HepG2 (cell line): ENCODE measurements around the gene ARG1. TPM values are rescaled to one million over a fixed set of nuclear protein-coding genes. Genes with fewer than 3 reads are reported as not detected.

Experiments used
- EEA1 ChIP-seq: sonication (generic); formaldehyde crosslinking; IDR thresholded peaks from 2 replicates; pipeline ENCODE4 v1.5.1; 2020; ENCODE audit warnings: mild to moderate bottlenecking, missing genetic modification reagents, borderline replicate concordance
- ESRRA ChIP-seq: sonication (generic); formaldehyde crosslinking; IDR thresholded peaks from 2 replicates; pipeline ENCODE4 v1.5.1; 2020; ENCODE audit warnings: mild to moderate bottlenecking, low read depth, missing genetic modification reagents
- HIC2 ChIP-seq: sonication (generic); formaldehyde crosslinking; IDR thresholded peaks from 2 replicates; pipeline ENCODE4 v1.9.0; 2022; ENCODE audit warnings: low read depth, missing genetic modification reagents
- MAF1 ChIP-seq: sonication (generic); formaldehyde crosslinking; IDR thresholded peaks from 2 replicates; pipeline ENCODE4 v1.5.0; 2020; ENCODE audit warnings: missing genetic modification reagents, borderline replicate concordance
- MEIS2 ChIP-seq: sonication (generic); formaldehyde crosslinking; IDR thresholded peaks from 2 replicates; pipeline ENCODE4 v1.9.0; 2021; ENCODE audit warnings: mild to moderate bottlenecking, missing genetic modification reagents
- MNT ChIP-seq: fragments of 450-650 bp; IDR thresholded peaks from 2 replicates; pipeline ENCODE4 v1.6.1; 2016
- MTERF4 ChIP-seq: sonication (generic); formaldehyde crosslinking; IDR thresholded peaks from 2 replicates; pipeline ENCODE4 v1.8.0; 2023; ENCODE audit warnings: mild to moderate bottlenecking, missing genetic modification reagents
- MZF1 ChIP-seq: sonication (generic); formaldehyde crosslinking; IDR thresholded peaks from 2 replicates; pipeline ENCODE4 v1.8.1; 2023; ENCODE audit warnings: mild to moderate bottlenecking, missing genetic modification reagents, borderline replicate concordance
- NCOR1 ChIP-seq: fragments of 200-600 bp; sonication (generic); IDR thresholded peaks from 2 replicates; pipeline ENCODE4 v1.7.0; 2017; ENCODE audit warnings: antibody characterized with exemption, low read length, borderline replicate concordance
- NFATC3 ChIP-seq: sonication (generic); formaldehyde crosslinking; IDR thresholded peaks from 2 replicates; pipeline ENCODE4 v1.5.1; 2020; ENCODE audit warnings: mild to moderate bottlenecking, missing genetic modification reagents
- PCBP1 ChIP-seq: fragments of 200-400 bp; formaldehyde crosslinking; IDR thresholded peaks from 2 replicates; pipeline ENCODE4 v1.6.1; 2017; ENCODE audit warnings: mild to moderate bottlenecking, low read depth, low read length, borderline replicate concordance
- POLR2G ChIP-seq: fragments of 200-400 bp; formaldehyde crosslinking; IDR thresholded peaks from 2 replicates; pipeline ENCODE4 v1.6.1; 2018; ENCODE audit warnings: mild to moderate bottlenecking, low read depth, low read length, moderate library complexity
- REXO4 ChIP-seq: sonication (generic); formaldehyde crosslinking; IDR thresholded peaks from 2 replicates; pipeline ENCODE4 v1.8.0; 2022; ENCODE audit warnings: missing genetic modification reagents, mild to moderate bottlenecking, borderline replicate concordance
- SMYD3 ChIP-seq: sonication (generic); formaldehyde crosslinking; IDR thresholded peaks from 2 replicates; pipeline ENCODE4 v1.8.1; 2023; ENCODE audit warnings: mild to moderate bottlenecking, missing genetic modification reagents
- SNAPC2 ChIP-seq: sonication (generic); formaldehyde crosslinking; IDR thresholded peaks from 2 replicates; pipeline ENCODE4 v1.8.1; 2022; ENCODE audit warnings: mild to moderate bottlenecking, missing genetic modification reagents
- ZBTB8A ChIP-seq: sonication (generic); formaldehyde crosslinking; IDR thresholded peaks from 2 replicates; pipeline ENCODE4 v1.4.0; 2020; ENCODE audit warnings: mild to moderate bottlenecking, low read depth, missing genetic modification reagents, borderline replicate concordance
- ZNF207 ChIP-seq: fragments of 450-650 bp; IDR thresholded peaks from 2 replicates; pipeline ENCODE4 v1.6.1; 2016; ENCODE audit warnings: antibody characterized with exemption, borderline replicate concordance
- ZNF275 ChIP-seq: sonication (generic); formaldehyde crosslinking; IDR thresholded peaks from 2 replicates; pipeline ENCODE4 v1.8.0; 2022; ENCODE audit warnings: missing genetic modification reagents, mild to moderate bottlenecking, inconsistent platforms, borderline replicate concordance
- ZNF333 ChIP-seq: sonication (generic); formaldehyde crosslinking; IDR thresholded peaks from 2 replicates; pipeline ENCODE4 v1.4.0; 2020; ENCODE audit warnings: mild to moderate bottlenecking, missing genetic modification reagents, borderline replicate concordance
- ZNF576 ChIP-seq: sonication (generic); formaldehyde crosslinking; IDR thresholded peaks from 2 replicates; pipeline ENCODE4 v1.4.0; 2020; ENCODE audit warnings: mild to moderate bottlenecking, missing genetic modification reagents
- ZNF768 ChIP-seq: sonication (generic); formaldehyde crosslinking; IDR thresholded peaks from 2 replicates; pipeline ENCODE4 v1.4.0; 2020; ENCODE audit warnings: missing genetic modification reagents
- ZNF883 ChIP-seq: sonication (generic); formaldehyde crosslinking; IDR thresholded peaks from 2 replicates; pipeline ENCODE4 v1.5.1; 2020; ENCODE audit warnings: mild to moderate bottlenecking, missing genetic modification reagents; ENCODE audit errors: not compliant biosample characterization
- ZSCAN30 ChIP-seq: sonication (generic); formaldehyde crosslinking; IDR thresholded peaks from 2 replicates; pipeline ENCODE4 v1.5.0; 2020; ENCODE audit warnings: mild to moderate bottlenecking, missing genetic modification reagents
- polyA plus RNA-seq, 8 experiments: library from polyadenylated mRNA; depleted of rRNA in 3 of 8; stranded (reverse) in 7 of 8; unstranded in 1 of 8; fragments of >200 nt; fragmentation: Illumina TruSeq in 4 of 8; extraction: Trizol in 4 of 8; gene quantifications; 2 replicates each; pipeline versions ENCODE4 v1.2.1 to v1.2.3, GENCODE V29; 2011 to 2016; ENCODE audit warnings: low read depth in 4 of 8, missing spikeins in 1 of 8, mixed read lengths in 1 of 8; ENCODE audit not compliant: insufficient read depth in 1 of 8
- total RNA-seq, 5 experiments: library from RNA; depleted of rRNA; stranded (reverse); fragments of >200 nt; fragmentation: Illumina TruSeq; extraction: Trizol; gene quantifications; 2 replicates each; pipeline ENCODE4 v1.2.3, GENCODE V29; 2016; ENCODE audit warnings: low read depth in 1 of 5

ARG1 gene
- total and polyA plus RNA-seq, 2 of the 13 experiments (the other 11 are each of a cell fraction or from before 2014, with no cell fraction given), result 2.2 to 11.2 TPM

GRCh38 chr6:131627724-131628682, 55.0 kb downstream of the ARG1 start, which contains the start of gene MED23 (continued):
- TF ChIP-seq HIC2 (CRISPR knock-in tag) (no peak), ESRRA (CRISPR knock-in tag) (peak; percentile 92), ZSCAN30 (CRISPR knock-in tag) (peak; percentile 73; the same call in 1 of the 2 replicates), ZBTB8A (CRISPR knock-in tag) (peak; percentile 95; the same call in 1 of the 2 replicates), SNAPC2 (CRISPR knock-in tag) (peak; percentile 99), POLR2G (peak; percentile 94), ZNF333 (CRISPR knock-in tag) (peak; percentile 98), MTERF4 (CRISPR knock-in tag) (peak; percentile 81), ZNF207 (no peak), NCOR1 (peak; percentile 79; the same call in 1 of the 2 replicates), EEA1 (CRISPR knock-in tag) (peak; percentile 98), ZNF768 (CRISPR knock-in tag) (peak; percentile 93), REXO4 (CRISPR knock-in tag) (no peak), SMYD3 (peak; percentile 99), PCBP1 (peak; percentile 98), MEIS2 (CRISPR knock-in tag) (peak; percentile 97), ZNF883 (CRISPR knock-in tag) (peak; percentile 99), MNT (0 out of 2 replicates have a peak, but pooled peaks have one; percentile 5), MZF1 (peak; percentile 98), ZNF576 (CRISPR knock-in tag) (peak; percentile 96; the same call in 1 of the 2 replicates), ZNF275 (peak; percentile 100), MAF1 (peak; percentile 100), NFATC3 (CRISPR knock-in tag) (peak; percentile 80)
